Natural killer cell (primary cell): ENCODE data around the gene CDPF1. TPM values are rescaled to one million over a fixed set of nuclear protein-coding genes. Genes with fewer than 3 reads are reported as not detected.

ENCODE experiments used
- ATAC-seq, 3 donors: fragments of 150-1000 bp in 2 of 3; fragments of 200-7000 bp in 1 of 3; cut with Tn5 transposase; 1 replicate in 1 of 3; 2 replicates in 2 of 3; pipeline ENCODE4 v1.10.0; 2021; ENCODE audit warnings: mild to moderate bottlenecking in 2 of 3, moderate library complexity in 2 of 3
- DNase-seq, 2 donors: peaks; one replicate each; pipeline versions ENCODE4 v3.0.0 to v3.0.0-alpha.2; 2013 to 2021; ENCODE audit warnings: mixed read lengths in 1 of 2
- H3K27ac ChIP-seq: one replicate; pipeline ENCODE4 v1.5.1; 2013; ENCODE audit warnings: mild to moderate bottlenecking, low read length
- H3K27me3 ChIP-seq: one replicate; pipeline ENCODE4 v1.6.1; 2013; ENCODE audit warnings: low read length; ENCODE audit not compliant: control insufficient read depth, insufficient read depth
- H3K36me3 ChIP-seq: one replicate; pipeline ENCODE4 v1.6.1; 2013; ENCODE audit warnings: low read length; ENCODE audit not compliant: control insufficient read depth, insufficient read depth
- H3K4me1 ChIP-seq: one replicate; pipeline ENCODE4 v1.6.1; 2013; ENCODE audit warnings: low read length; ENCODE audit not compliant: control insufficient read depth, insufficient read depth
- H3K4me3 ChIP-seq: one replicate; pipeline ENCODE4 v1.5.1; 2013; ENCODE audit warnings: low read length
- H3K9me3 ChIP-seq: one replicate; pipeline ENCODE4 v1.6.1; 2013; ENCODE audit warnings: low read length; ENCODE audit not compliant: control insufficient read depth, insufficient read depth
- H3K27ac Mint-ChIP-seq, 2 donors: one replicate each; pipeline ENCODE4 v1.8.0; 2022; ENCODE audit warnings: mild to moderate bottlenecking in 2 of 2, mixed read lengths in 2 of 2, moderate library complexity in 1 of 2
- H3K27me3 Mint-ChIP-seq, 2 donors: one replicate each; pipeline ENCODE4 v1.8.0; 2022; ENCODE audit warnings: low read depth in 2 of 2, mixed read lengths in 2 of 2
- H3K36me3 Mint-ChIP-seq: one replicate; pipeline ENCODE4 v1.8.0; 2022; ENCODE audit warnings: mixed read lengths
- H3K4me1 Mint-ChIP-seq, 2 donors: one replicate each; pipeline ENCODE4 v1.8.0; 2022; ENCODE audit warnings: mixed read lengths in 2 of 2
- H3K4me3 Mint-ChIP-seq: one replicate; pipeline ENCODE4 v1.8.0; 2022; ENCODE audit warnings: mild to moderate bottlenecking, moderate library complexity, mixed read lengths
- H3K9me3 Mint-ChIP-seq, 2 donors: one replicate each; pipeline ENCODE4 v1.8.0; 2022; ENCODE audit warnings: mixed read lengths in 2 of 2
- CTCF ChIP-seq: fragments of 200-600 bp; IDR thresholded peaks from one replicate; pipeline ENCODE4 v1.8.0; 2022; ENCODE audit warnings: antibody characterized with exemption
- WGBS: methylation state at CpG from one replicate; pipeline ENCODE4 v1.1.7; 2013; ENCODE audit warnings: missing lambda C conversion rate; ENCODE audit not compliant: insufficient coverage; 5-methylcytosine and 5-hydroxymethylcytosine counted together
- intact Hi-C: fragments of 100-400 bp; cut with micrococcal nuclease; formaldehyde crosslinking; loops from one replicate; pipeline ENCODE4 v1.14.2; 2022
- total RNA-seq, 4 donors: library from RNA; stranded (reverse); fragments of 120-200 nt in 1 of 4; gene quantifications; one replicate each; pipeline versions ENCODE4 v1.2.3 to v1.2.4, GENCODE V29; 2013 to 2022

The CDPF1 gene
- total RNA-seq, 3 donors from 2014 or later (not counting 1 experiment from before 2014, with no cell fraction given), result 5.0 to 11.4 (median 7.2) TPM

GRCh38 chr22:46262449-46263215 lies 12.5 kb upstream of the CDPF1 start:
- H3K27me3 ChIP-seq, result peaks cover 3% of the 10 kb centered on the region
- peak; percentile 90 to 92 (median 91) for ATAC-seq
- peaks cover 43 to 50% of the 10 kb centered on the region in 2 donors for H3K4me1 Mint-ChIP-seq
- no peaks in the 10 kb centered on the region for H3K36me3 ChIP-seq
- intact Hi-C loops, result no loop called here
- H3K9me3 Mint-ChIP-seq, result no peaks in the 10 kb centered on the region
- no peak overlapping the region for H3K4me3 ChIP-seq
- H3K36me3 Mint-ChIP-seq, result no peaks in the 10 kb centered on the region
- H3K27ac ChIP-seq, result no peak overlapping the region
- peaks cover 2 to 28% of the 10 kb centered on the region in 2 donors for H3K27me3 Mint-ChIP-seq
- 12% methylated on average over 109 of the region's 109 CpGs for WGBS
- H3K4me3 Mint-ChIP-seq, result peak overlapping the region; percentile 74
- H3K4me1 ChIP-seq, result peaks cover 29% of the 10 kb centered on the region
- TF ChIP-seq CTCF, result peak; percentile 71
- no peaks in the 10 kb centered on the region for H3K9me3 ChIP-seq
- peak; percentile 64 to 75 for DNase-seq
- peak overlapping the region; percentile 53 to 81 for H3K27ac Mint-ChIP-seq

GRCh38 chr22:46260038-46260437 lies 9.9 kb upstream of the CDPF1 start:
- H3K9me3 Mint-ChIP-seq, result no peaks in the 10 kb centered on the region
- no peak overlapping the region for H3K4me3 ChIP-seq
- H3K36me3 Mint-ChIP-seq, result no peaks in the 10 kb centered on the region
- intact Hi-C loops, result no loop called here
- WGBS, result 85% methylated on average over 6 of the region's 6 CpGs
- no peak for TF ChIP-seq CTCF
- H3K9me3 ChIP-seq, result no peaks in the 10 kb centered on the region
- H3K27ac Mint-ChIP-seq, result no peak overlapping the region
- DNase-seq (no peak), ATAC-seq (no peak)
- peaks cover 16% of the 10 kb centered on the region for H3K4me1 ChIP-seq
- H3K4me1 Mint-ChIP-seq, result peaks cover 17 to 26% of the 10 kb centered on the region in 2 donors
- H3K4me3 Mint-ChIP-seq, result no peak overlapping the region
- H3K27me3 ChIP-seq, result peaks cover 3% of the 10 kb centered on the region
- H3K27ac ChIP-seq, result no peak overlapping the region
- no peaks in the 10 kb centered on the region for H3K36me3 ChIP-seq
- H3K27me3 Mint-ChIP-seq, result peaks cover 2 to 28% of the 10 kb centered on the region in 2 donors

GRCh38 chr22:46259374-46259773 lies 9.3 kb upstream of the CDPF1 start:
- H3K27me3 Mint-ChIP-seq, result peaks cover 2 to 28% of the 10 kb centered on the region in 2 donors
- Histone ChIP-seq H3K27me3 (peaks cover 3% of the 10 kb centered on the region), H3K9me3 (no peaks in the 10 kb centered on the region), H3K36me3 (no peaks in the 10 kb centered on the region), H3K4me1 (peaks cover 13% of the 10 kb centered on the region), H3K4me3 (no peak overlapping the region), H3K27ac (no peak overlapping the region)
- H3K4me1 Mint-ChIP-seq, result peaks cover 14 to 22% of the 10 kb centered on the region in 2 donors
- no peaks in the 10 kb centered on the region for H3K36me3 Mint-ChIP-seq
- H3K9me3 Mint-ChIP-seq, result no peaks in the 10 kb centered on the region
- no peak overlapping the region for H3K27ac Mint-ChIP-seq
- intact Hi-C loops, result no loop called here
- no peak for ATAC-seq
- WGBS, result 52% methylated on average over 12 of the region's 12 CpGs
- no peak overlapping the region for H3K4me3 Mint-ChIP-seq
- no peak for TF ChIP-seq CTCF
- DNase-seq, result no peak
